ENCODE measurements around the gene POTEI.
"Not testable (repeated sequence)": the region's sequence is repeated elsewhere in the genome, so short reads cannot be mapped to it uniquely, and the experiment has no call there.

POTEI gene

DNA sequence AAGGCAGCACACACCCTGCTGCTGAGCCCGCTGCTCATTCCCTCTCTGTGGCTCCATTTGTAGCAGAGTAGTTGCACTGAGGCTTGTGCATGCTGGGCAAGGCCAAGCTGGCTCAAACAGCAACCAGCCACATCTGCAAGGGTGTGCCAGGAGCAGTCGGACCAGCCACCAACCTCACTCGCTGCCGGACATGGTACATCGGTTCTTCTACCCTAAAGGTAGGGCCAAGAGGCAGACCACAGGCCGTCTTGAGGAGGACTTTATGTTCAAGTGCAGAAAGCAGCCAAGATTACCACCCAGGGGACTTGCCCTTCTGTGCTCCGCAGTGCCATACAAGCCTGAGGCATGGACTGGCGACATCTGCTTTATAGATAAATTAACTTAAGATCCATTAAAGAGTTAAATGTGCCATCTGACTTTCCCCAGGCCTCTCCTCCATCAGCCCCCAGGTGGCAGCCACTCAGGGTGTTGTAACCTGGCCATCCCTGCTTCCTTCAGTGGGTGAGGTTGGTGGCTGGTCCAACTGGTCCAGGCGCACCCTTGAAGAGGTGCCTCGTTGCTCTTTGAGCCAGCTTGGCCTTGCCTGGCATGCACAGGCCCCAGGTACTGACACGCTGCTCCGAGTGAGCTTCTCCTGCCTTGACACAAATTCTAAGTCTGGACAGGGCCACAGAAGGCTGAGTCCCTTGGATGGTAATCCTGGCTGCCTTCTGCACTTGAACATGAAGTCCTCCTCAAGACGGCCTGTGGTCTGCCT lies 55.0 kb downstream of the POTEI start:
- H3K9ac ChIP-seq (ENCODE audit: low read depth, low read length); H3K4me1 ChIP-seq (ENCODE audit: insufficient read depth, low read length); H3K9me3 ChIP-seq (ENCODE audit: insufficient read depth, low read depth, low read length); H3K27me3 ChIP-seq (ENCODE audit: insufficient read depth, low read length); H3K27ac ChIP-seq (ENCODE audit: low read depth, low read length); H3K36me3 ChIP-seq (ENCODE audit: insufficient read depth, low read length); H3K4me3 ChIP-seq (ENCODE audit: low read length): not testable (repeated sequence)
- WGBS: 90% methylated on average over 13 of the region's 13 CpGs

DNA sequence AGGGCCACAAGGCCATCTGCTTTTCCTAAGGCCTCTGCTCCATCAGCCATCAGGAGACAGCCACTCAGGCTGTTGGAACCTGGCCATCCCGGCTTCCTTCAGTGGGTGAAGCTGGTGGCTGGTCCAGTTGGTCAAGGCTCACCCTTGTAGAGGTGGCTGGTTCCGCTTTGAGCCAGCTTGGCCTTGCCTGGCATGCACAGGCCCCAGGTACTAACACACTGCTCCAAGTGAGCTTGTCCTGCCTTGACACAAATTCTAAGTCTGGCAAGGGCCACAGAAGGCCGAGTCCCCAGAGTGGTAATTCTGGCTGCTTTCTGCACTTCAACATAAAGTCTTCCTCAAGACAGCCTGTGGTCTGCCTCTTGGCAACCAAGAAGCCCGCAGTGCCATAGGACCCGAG lies 56.2 kb downstream of the POTEI start:
- H3K4me3 ChIP-seq (ENCODE audit: low read length); H3K4me1 ChIP-seq (ENCODE audit: insufficient read depth, low read length); H3K9me3 ChIP-seq (ENCODE audit: insufficient read depth, low read depth, low read length); H3K36me3 ChIP-seq (ENCODE audit: insufficient read depth, low read length); H3K27ac ChIP-seq (ENCODE audit: low read depth, low read length); H3K9ac ChIP-seq (ENCODE audit: low read depth, low read length); H3K27me3 ChIP-seq (ENCODE audit: insufficient read depth, low read length): not testable (repeated sequence)
- 92% methylated on average over 3 of the region's 5 CpGs for WGBS

DNA sequence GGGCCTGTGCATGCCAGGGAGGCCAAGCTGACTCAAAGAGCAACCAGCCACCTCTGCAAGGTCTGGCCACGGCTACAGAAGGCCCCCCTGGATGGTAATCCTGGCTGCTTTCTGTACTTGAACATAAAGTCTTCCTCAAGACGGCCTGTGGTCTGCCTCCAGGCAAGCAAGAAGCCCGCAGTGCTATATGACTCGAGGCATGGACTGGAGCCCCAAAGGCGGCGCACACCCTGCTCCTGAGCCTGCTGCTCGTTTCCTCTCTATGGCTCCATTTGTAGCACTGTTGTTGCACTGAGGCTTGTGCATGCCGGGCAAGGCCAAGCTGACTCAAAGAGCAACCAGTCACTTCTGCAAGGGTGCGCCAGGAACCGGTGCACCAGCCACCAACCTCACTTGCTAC lies 57.3 kb downstream of the POTEI start:
- H3K9me3 ChIP-seq (ENCODE audit: insufficient read depth, low read depth, low read length); H3K27ac ChIP-seq (ENCODE audit: low read depth, low read length); H3K4me1 ChIP-seq (ENCODE audit: insufficient read depth, low read length); H3K4me3 ChIP-seq (ENCODE audit: low read length); H3K9ac ChIP-seq (ENCODE audit: low read depth, low read length); H3K36me3 ChIP-seq (ENCODE audit: insufficient read depth, low read length); H3K27me3 ChIP-seq (ENCODE audit: insufficient read depth, low read length): not testable (repeated sequence)
- 96% methylated on average over 10 of the region's 10 CpGs for WGBS

DNA sequence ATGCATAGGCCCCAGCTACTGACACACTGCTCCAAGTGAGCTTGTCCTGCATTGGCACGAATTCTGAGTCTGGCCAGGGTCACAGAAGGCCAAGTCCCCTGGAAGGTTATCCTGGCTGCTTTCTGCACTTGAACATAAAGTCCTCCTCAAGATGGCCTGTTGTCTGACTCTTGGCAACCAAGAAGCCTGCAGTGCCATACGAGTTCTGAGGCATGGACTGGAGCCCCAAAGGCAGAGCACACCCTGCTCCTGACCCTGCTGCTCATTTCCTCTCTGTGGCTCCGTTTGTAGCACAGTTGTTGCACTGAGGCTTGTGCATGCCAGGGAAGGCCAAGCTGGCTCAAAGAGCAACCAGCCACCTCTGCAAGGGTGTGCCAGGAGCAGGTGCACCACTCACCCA lies 57.9 kb downstream of the POTEI start:
- H3K4me3 ChIP-seq (ENCODE audit: low read length); H3K27ac ChIP-seq (ENCODE audit: low read depth, low read length); H3K27me3 ChIP-seq (ENCODE audit: insufficient read depth, low read length); H3K9me3 ChIP-seq (ENCODE audit: insufficient read depth, low read depth, low read length); H3K9ac ChIP-seq (ENCODE audit: low read depth, low read length); H3K4me1 ChIP-seq (ENCODE audit: insufficient read depth, low read length); H3K36me3 ChIP-seq (ENCODE audit: insufficient read depth, low read length): not testable (repeated sequence)
- WGBS: 77% methylated on average over 3 of the region's 3 CpGs

DNA sequence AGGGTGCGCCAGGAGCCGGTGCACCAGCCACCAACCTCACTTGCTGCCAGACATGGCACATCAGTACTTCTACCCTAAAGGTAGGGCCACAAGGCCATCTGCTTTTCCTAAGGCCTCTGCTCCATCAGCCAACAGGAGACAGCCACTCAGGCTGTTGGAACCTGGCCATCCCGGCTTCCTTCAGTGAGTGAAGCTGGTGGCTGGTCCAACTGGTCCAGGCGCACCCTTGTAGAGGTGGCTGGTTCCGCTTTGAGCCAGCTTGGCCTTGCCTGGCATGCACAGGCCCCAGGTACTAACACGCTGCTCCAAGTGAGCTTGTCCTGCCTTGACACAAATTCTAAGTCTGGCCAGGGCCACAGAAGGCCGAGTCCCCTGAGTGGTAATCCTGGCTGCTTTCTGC lies 58.8 kb downstream of the POTEI start:
- H3K4me1 ChIP-seq (ENCODE audit: insufficient read depth, low read length); H3K27ac ChIP-seq (ENCODE audit: low read depth, low read length); H3K36me3 ChIP-seq (ENCODE audit: insufficient read depth, low read length); H3K27me3 ChIP-seq (ENCODE audit: insufficient read depth, low read length); H3K4me3 ChIP-seq (ENCODE audit: low read length); H3K9ac ChIP-seq (ENCODE audit: low read depth, low read length); H3K9me3 ChIP-seq (ENCODE audit: insufficient read depth, low read depth, low read length): not testable (repeated sequence)
- 94% methylated on average over 5 of the region's 7 CpGs for WGBS

DNA sequence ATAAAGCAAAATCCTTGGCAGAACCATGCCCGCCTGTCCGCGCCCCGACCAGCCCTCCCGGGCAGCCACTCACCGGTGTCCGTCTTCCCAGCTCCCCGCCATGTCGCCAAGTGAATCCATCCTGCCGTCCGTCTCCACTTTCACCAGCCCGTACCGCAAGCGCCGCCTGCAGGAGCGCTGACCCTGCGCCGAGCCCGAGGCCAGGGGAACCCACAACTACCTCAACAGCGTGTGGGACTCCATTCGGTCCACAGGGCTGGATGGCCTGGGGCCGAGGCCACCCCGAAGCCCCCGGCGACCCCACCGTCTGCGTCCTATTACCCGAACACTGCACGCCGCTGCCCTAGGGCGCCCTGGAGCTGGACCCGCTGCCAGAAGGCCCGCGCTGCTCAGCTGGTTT lies 81.5 kb downstream of the POTEI start:
- H3K36me3 ChIP-seq (ENCODE audit: insufficient read depth, low read length); H3K4me1 ChIP-seq (ENCODE audit: insufficient read depth, low read length); H3K27me3 ChIP-seq (ENCODE audit: insufficient read depth, low read length); H3K9me3 ChIP-seq (ENCODE audit: insufficient read depth, low read depth, low read length); H3K27ac ChIP-seq (ENCODE audit: low read depth, low read length): not testable (repeated sequence)
- peak overlapping the region; percentile 63 for H3K4me3 ChIP-seq (ENCODE audit: low read length)
- peak overlapping the region; percentile 52; the same call in 1 of the 2 replicates for H3K9ac ChIP-seq (ENCODE audit: low read depth, low read length)
- WGBS: 11% methylated on average over 34 of the region's 34 CpGs

DNA sequence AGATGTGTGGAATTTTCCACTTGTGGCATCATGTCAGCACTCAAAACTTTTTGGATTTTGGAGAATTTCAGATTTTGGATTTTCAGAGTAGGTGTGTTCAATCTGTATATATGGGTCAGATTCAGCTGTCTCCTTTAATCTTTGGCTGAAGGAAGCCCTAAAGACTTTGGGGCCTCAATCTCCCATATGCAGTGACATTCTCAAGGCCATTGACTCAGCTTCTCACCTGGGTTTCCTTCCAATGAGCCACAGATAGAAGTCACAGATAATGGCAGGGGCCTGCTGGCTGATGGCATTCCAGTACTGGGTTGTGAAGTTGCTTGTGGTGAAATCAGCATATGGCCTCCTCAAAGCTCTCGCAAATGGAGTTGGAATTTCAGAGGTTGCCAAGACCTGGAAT lies 90.3 kb downstream of the POTEI start:
- not testable (repeated sequence) for H3K9me3 ChIP-seq (ENCODE audit: insufficient read depth, low read depth, low read length); H3K9ac ChIP-seq (ENCODE audit: low read depth, low read length); H3K27me3 ChIP-seq (ENCODE audit: insufficient read depth, low read length); H3K36me3 ChIP-seq (ENCODE audit: insufficient read depth, low read length); H3K4me1 ChIP-seq (ENCODE audit: insufficient read depth, low read length); H3K27ac ChIP-seq (ENCODE audit: low read depth, low read length); H3K4me3 ChIP-seq (ENCODE audit: low read length)
- 85% methylated on average over 1 of the region's 1 CpG for WGBS

DNA sequence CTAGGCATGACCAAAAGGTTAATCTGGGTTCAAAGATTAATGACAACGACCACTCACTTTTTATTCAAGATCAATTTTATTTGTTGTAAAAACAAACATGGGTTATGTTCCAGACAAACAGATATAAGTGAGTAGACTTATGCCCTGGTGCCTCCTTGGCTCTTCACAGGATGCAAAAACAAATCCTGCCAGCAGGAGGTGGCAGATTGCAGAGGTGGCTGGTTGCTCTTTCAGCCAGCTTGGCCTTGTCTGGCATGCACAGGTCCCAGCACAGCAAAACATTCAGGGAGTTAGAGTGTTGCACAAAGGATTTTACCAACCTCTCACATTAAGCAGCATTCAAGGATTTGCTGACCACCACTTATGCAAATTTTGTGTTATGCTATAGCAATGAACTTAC lies 92.4 kb downstream of the POTEI start:
- not testable (repeated sequence) for H3K27ac ChIP-seq (ENCODE audit: low read depth, low read length); H3K9me3 ChIP-seq (ENCODE audit: insufficient read depth, low read depth, low read length); H3K4me3 ChIP-seq (ENCODE audit: low read length); H3K27me3 ChIP-seq (ENCODE audit: insufficient read depth, low read length); H3K36me3 ChIP-seq (ENCODE audit: insufficient read depth, low read length); H3K9ac ChIP-seq (ENCODE audit: low read depth, low read length); H3K4me1 ChIP-seq (ENCODE audit: insufficient read depth, low read length)
- WGBS: no CpG with 5 or more reads among the region's 1 CpG
